K562 (cell line): Measurements from ENCODE around the gene ARF4. TPM values are rescaled to one million over a fixed set of nuclear protein-coding genes. Genes with fewer than 3 reads are reported as not detected.

Source experiments
- CTBP1 ChIP-seq: fragments of 450-650 bp; IDR thresholded peaks from 2 replicates; pipeline ENCODE4 v1.6.1; 2016; ENCODE audit warnings: borderline replicate concordance
- HNRNPK ChIP-seq: fragments of 200-400 bp; formaldehyde crosslinking; IDR thresholded peaks from one replicate; pipeline ENCODE4 v1.6.1; 2018; ENCODE audit warnings: mild to moderate bottlenecking, low read depth, low read length; ENCODE audit not compliant: poor library complexity, severe bottlenecking
- LCOR ChIP-seq: sonication (generic); formaldehyde crosslinking; IDR thresholded peaks from 2 replicates; pipeline ENCODE4 v1.8.0; 2022; ENCODE audit warnings: mild to moderate bottlenecking, missing genetic modification reagents
- MTA3 ChIP-seq: fragments of 450-650 bp; formaldehyde crosslinking; IDR thresholded peaks from 2 replicates; pipeline ENCODE4 v1.6.1; 2017; ENCODE audit warnings: mild to moderate bottlenecking, borderline replicate concordance
- NFATC3 ChIP-seq: fragments of 450-650 bp; IDR thresholded peaks from 2 replicates; pipeline ENCODE4 v1.6.1; 2017; ENCODE audit warnings: mild to moderate bottlenecking
- NRF1 ChIP-seq, 2 experiments: fragments of 450-650 bp; IDR thresholded peaks in 1 of 2; conservative IDR thresholded peaks in 1 of 2; 2 replicates each; pipeline ENCODE4 v1.6.1; 2014; ENCODE audit warnings: mild to moderate bottlenecking in 2 of 2
- PHF8 ChIP-seq: fragments of 200-600 bp; sonication (generic); IDR thresholded peaks from 2 replicates; pipeline ENCODE4 v1.6.1; 2012; ENCODE audit warnings: mixed run types, mild to moderate bottlenecking, inconsistent platforms, low read length, moderate library complexity, borderline replicate concordance
- POLR2AphosphoS5 ChIP-seq: IDR thresholded peaks from 2 replicates; pipeline ENCODE4 v1.6.1; 2011; ENCODE audit warnings: mild to moderate bottlenecking, low read depth, low read length, moderate library complexity; ENCODE audit not compliant: control insufficient read depth, insufficient read depth
- RREB1 ChIP-seq: fragments of 250-450 bp; sonication (Bioruptor Pico); IDR thresholded peaks from 2 replicates; pipeline ENCODE4 v1.4.0; 2020
- SMAD1 ChIP-seq: fragments of 150-350 bp; IDR thresholded peaks from 2 replicates; pipeline ENCODE4 v1.6.1; 2014; ENCODE audit warnings: low read length, low read depth; ENCODE audit not compliant: partially characterized antibody
- TAF7 ChIP-seq: fragments of 450-650 bp; IDR thresholded peaks from 2 replicates; pipeline ENCODE4 v1.6.1; 2016; ENCODE audit warnings: missing genetic modification characterization, missing compliant biosample characterization
- USF2 ChIP-seq: sonication (generic); formaldehyde crosslinking; IDR thresholded peaks from 2 replicates; pipeline ENCODE4 v1.5.0; 2020; ENCODE audit warnings: missing genetic modification reagents
- YY1 ChIP-seq, 3 experiments: IDR thresholded peaks; 2 replicates each; pipeline ENCODE4 v1.6.1; 2011; ENCODE audit warnings: low read length in 2 of 3, mild to moderate bottlenecking in 2 of 3, moderate library complexity in 2 of 3, borderline replicate concordance in 1 of 3, control low read depth in 1 of 3, low read depth in 1 of 3; ENCODE audit not compliant: insufficient read depth in 3 of 3, insufficient replicate concordance in 2 of 3, control insufficient read depth in 1 of 3, insufficient read length in 1 of 3; ENCODE audit errors: extremely low read depth in 1 of 3
- ZBTB5 ChIP-seq: fragments of 450-650 bp; IDR thresholded peaks from 2 replicates; pipeline ENCODE4 v1.6.1; 2017; ENCODE audit warnings: antibody characterized with exemption
- ZNF184 ChIP-seq: sonication (generic); formaldehyde crosslinking; IDR thresholded peaks from 2 replicates; pipeline ENCODE4 v1.5.0; 2020; ENCODE audit warnings: missing genetic modification reagents
- ZNF280B ChIP-seq: fragments of 250-450 bp; sonication (Bioruptor Pico); IDR thresholded peaks from 2 replicates; pipeline ENCODE4 v1.5.1; 2021; ENCODE audit warnings: mild to moderate bottlenecking
- polyA plus RNA-seq, 8 experiments: library from polyadenylated mRNA; depleted of rRNA in 4 of 8; stranded (reverse) in 5 of 8; unstranded in 3 of 8; fragments of >200 nt; fragmentation: Nextera tagmentation in 2 of 8; fragmentation: Illumina TruSeq in 1 of 8; extraction: Ambion mirVana in 2 of 8; extraction: Trizol in 1 of 8; gene quantifications; 2 replicates each; pipeline versions ENCODE4 v1.2.1 to v1.2.3, GENCODE V29; 2011 to 2014; ENCODE audit warnings: inconsistent platforms in 1 of 8, missing spikeins in 1 of 8
- total RNA-seq, 7 experiments: library from RNA; depleted of rRNA in 6 of 7; stranded (reverse); fragments of >200 nt in 6 of 7; fragmentation: Illumina TruSeq in 2 of 7; extraction: Trizol in 2 of 7; gene quantifications; 2 replicates each; pipeline versions ENCODE4 v1.2.1 to v1.2.3, GENCODE V29; 2011 to 2021; ENCODE audit warnings: low replicate concordance in 1 of 7

Gene ARF4
- total and polyA plus RNA-seq, 9 of the 15 experiments (the other 6 are each of a cell fraction or from before 2014, with no cell fraction given), result 41.1 to 273 (median 83.8) TPM

- TF ChIP-seq SMAD1 (peak; percentile 86), NRF1 (conservative IDR thresholded peaks at IDR 0.05 in 1 of 2, IDR thresholded peaks at IDR 0.05 in 1 of 2) (peak; percentile 99), ZNF280B (CRISPR knock-in tag) (no peak), TAF7 (peak; percentile 87), LCOR (CRISPR knock-in tag) (peak; percentile 80), MTA3 (peak; percentile 56; the same call in 1 of the 2 replicates), USF2 (CRISPR knock-in tag) (no peak), HNRNPK (no peak), POLR2AphosphoS5 (peak; percentile 91), ZNF184 (CRISPR knock-in tag) (no peak), RREB1 (CRISPR knock-in tag) (no peak), PHF8 (peak; percentile 74; the same call in 1 of the 2 replicates), CTBP1 (peak; percentile 70), ZBTB5 (peak; percentile 80; the same call in 1 of the 2 replicates), NFATC3 (no peak), YY1 (IDR thresholded peaks at IDR 0.05; ENCODE audit: borderline replicate concordance in 1 of 3, control insufficient read depth in 1 of 3, extremely low read depth in 1 of 3, insufficient read depth in 3 of 3, insufficient read length in 1 of 3, insufficient replicate concordance in 2 of 3, low read depth in 1 of 3, low read length in 2 of 3) (peak in 1 of 3 experiments; percentile 51)
Measured at GRCh38 chr3:57597127-57597923, at the start of gene ARF4 (continued).
